Breast epithelium (tissue), 4 donors: Measurements from ENCODE around the gene ZFAND2A. TPM values are rescaled to one million over a fixed set of nuclear protein-coding genes. Genes with fewer than 3 reads are reported as not detected.

ENCODE experiments used
- DNase-seq, 2 donors: peaks; one replicate each; pipeline ENCODE4 v3.0.0-alpha.2; 2019; ENCODE audit warnings: low spot score in 2 of 2
- H3K27ac ChIP-seq, 2 donors: fragments of 200-600 bp; sonication (generic) in 1 of 2; one replicate each; pipeline ENCODE4 v1.5.1; 2016 to 2019; ENCODE audit warnings: mild to moderate bottlenecking in 1 of 2
- H3K27me3 ChIP-seq, 2 donors: fragments of 200-600 bp; sonication (generic) in 1 of 2; one replicate each; pipeline versions ENCODE4 v1.5.1 to v1.6.0; 2017 to 2019; ENCODE audit warnings: control low read depth in 1 of 2, mild to moderate bottlenecking in 1 of 2
- H3K36me3 ChIP-seq: fragments of 200-600 bp; one replicate; pipeline ENCODE4 v1.5.1; 2019
- H3K4me1 ChIP-seq, 2 donors: fragments of 200-600 bp; sonication (generic); one replicate each; pipeline ENCODE4 v1.5.1; 2016 to 2019; ENCODE audit warnings: control low read depth in 1 of 2
- H3K4me3 ChIP-seq, 3 donors: fragments of 200-600 bp; sonication (generic); 1 replicate in 2 of 3; 2 replicates in 1 of 3; pipeline ENCODE4 v1.5.1; 2016 to 2019; ENCODE audit warnings: mild to moderate bottlenecking in 3 of 3, moderate library complexity in 2 of 3
- H3K9me3 ChIP-seq, 2 donors: fragments of 200-600 bp; sonication (generic) in 1 of 2; one replicate each; pipeline ENCODE4 v1.5.1; 2016 to 2019; ENCODE audit warnings: control low read depth in 1 of 2
- CTCF ChIP-seq, 3 donors: fragments of 450-650 bp; IDR thresholded peaks; one replicate each; pipeline ENCODE4 v1.5.1; 2016 to 2017; ENCODE audit warnings: antibody characterized with exemption in 3 of 3, mild to moderate bottlenecking in 3 of 3, moderate library complexity in 3 of 3
- POLR2A ChIP-seq: fragments of 450-650 bp; IDR thresholded peaks from one replicate; pipeline ENCODE4 v1.6.1; 2016; ENCODE audit warnings: antibody characterized with exemption, mild to moderate bottlenecking, moderate library complexity
- POLR2AphosphoS5 ChIP-seq, 3 donors: sonication (generic); formaldehyde crosslinking; IDR thresholded peaks; one replicate each; pipeline ENCODE4 v1.6.1; 2017; ENCODE audit warnings: antibody characterized with exemption in 3 of 3
- intact Hi-C: fragments of 100-400 bp; cut with DNase I; formaldehyde crosslinking; loops from one replicate; pipeline ENCODE4 v1.15.1; 2023; ENCODE audit warnings: low total_unique reads
- total RNA-seq, 3 donors: library from RNA; depleted of rRNA; stranded (reverse); fragments of >200 nt; gene quantifications; one replicate each; pipeline ENCODE4 v1.1.0, GENCODE V29; 2016

The ZFAND2A gene
- total RNA-seq, 3 donors from 2014 or later: 31.9 to 41.6 (median 34.1) TPM

GRCh38 chr7:1105189-1105588 lies 54.8 kb downstream of the ZFAND2A start:
- no peak overlapping the region for H3K4me3 ChIP-seq
- no peak for DNase-seq
- peaks cover 0 to 4% of the 10 kb centered on the region in 2 donors for H3K4me1 ChIP-seq
- TF ChIP-seq CTCF (IDR thresholded peaks at IDR 0.05): no peak
- no peak for TF ChIP-seq POLR2A
- no peak for TF ChIP-seq POLR2AphosphoS5 (IDR thresholded peaks at IDR 0.05)
- H3K27ac ChIP-seq: no peak overlapping the region
- intact Hi-C loops: no loop called here
- no peaks in the 10 kb centered on the region for H3K9me3 ChIP-seq
- H3K27me3 ChIP-seq: no peaks in the 10 kb centered on the region
- H3K36me3 ChIP-seq: no peaks in the 10 kb centered on the region

- DNase-seq: no peak
- Histone ChIP-seq H3K4me3 (no peak overlapping the region), H3K9me3 (no peaks in the 10 kb centered on the region), H3K4me1 (peaks cover 0 to 4% of the 10 kb centered on the region in 2 donors), H3K36me3 (no peaks in the 10 kb centered on the region), H3K27ac (no peak overlapping the region), H3K27me3 (no peaks in the 10 kb centered on the region)
- TF ChIP-seq POLR2AphosphoS5 (IDR thresholded peaks at IDR 0.05) (no peak), POLR2A (no peak), CTCF (IDR thresholded peaks at IDR 0.05) (no peak)
- intact Hi-C loops: no loop called here
Measured at GRCh38 chr7:1104516-1105179, 55.3 kb downstream of the ZFAND2A start.

- H3K4me1 ChIP-seq: peaks cover 0 to 4% of the 10 kb centered on the region in 2 donors
- H3K4me3 ChIP-seq: no peak overlapping the region
- intact Hi-C loops: no loop called here
- H3K9me3 ChIP-seq: no peaks in the 10 kb centered on the region
- H3K27me3 ChIP-seq: no peaks in the 10 kb centered on the region
- no peak for DNase-seq
- H3K27ac ChIP-seq: no peak overlapping the region
- TF ChIP-seq CTCF (IDR thresholded peaks at IDR 0.05) (no peak), POLR2A (no peak), POLR2AphosphoS5 (IDR thresholded peaks at IDR 0.05) (no peak)
- H3K36me3 ChIP-seq: no peaks in the 10 kb centered on the region
Measured at GRCh38 chr7:1103789-1104515, 56.0 kb downstream of the ZFAND2A start.

GRCh38 chr7:1103009-1103788 lies 56.8 kb downstream of the ZFAND2A start:
- no peak for TF ChIP-seq POLR2A
- TF ChIP-seq CTCF (IDR thresholded peaks at IDR 0.05): no peak
- no peak for TF ChIP-seq POLR2AphosphoS5 (IDR thresholded peaks at IDR 0.05)
- no peak overlapping the region for H3K4me3 ChIP-seq
- intact Hi-C loops: no loop called here
- no peak overlapping the region for H3K27ac ChIP-seq
- H3K9me3 ChIP-seq: no peaks in the 10 kb centered on the region
- H3K4me1 ChIP-seq: peaks cover 0 to 4% of the 10 kb centered on the region in 2 donors
- no peaks in the 10 kb centered on the region for H3K36me3 ChIP-seq
- no peak for DNase-seq
- no peaks in the 10 kb centered on the region for H3K27me3 ChIP-seq

Other genes starting within 250 kb of the ZFAND2A start
- gene ADAP1, start 205.5 kb downstream of the ZFAND2A start, total RNA-seq: 10 to 100 TPM in 2 of 3 donors, 1 to 10 TPM in 1; 7.5 to 15.5 (median 14.0) TPM
- gene COX19, start 184.6 kb downstream of the ZFAND2A start, total RNA-seq: 10 to 100 TPM in 1 of 3 donors, 1 to 10 TPM in 2; 8.5 to 17.3 (median 8.8) TPM
- gene CYP2W1, start 177.0 kb downstream of the ZFAND2A start, total RNA-seq: not detected
- gene GPR146, start 115.7 kb downstream of the ZFAND2A start, total RNA-seq: 10 to 100 TPM; 24.1 to 56.8 (median 43.6) TPM
- 1 to 10 TPM; 2.6 to 3.3 (median 3.2) TPM for gene GPER1, start 72.1 kb downstream of the ZFAND2A start, total RNA-seq
- gene UNCX, start 72.7 kb upstream of the ZFAND2A start, total RNA-seq: not detected